Fibroblast of pulmonary artery (primary cell): ENCODE data around the gene LPAR1.

ENCODE experiments used
- DNase-seq: peaks from one replicate; pipeline ENCODE4 v3.0.0-alpha.2; 2010; ENCODE audit warnings: low read depth
- H3K4me3 ChIP-seq: replicated peaks from 2 replicates; pipeline ENCODE4 v1.5.1; 2011; ENCODE audit warnings: low read depth, mild to moderate bottlenecking, control low read depth, low read length, moderate library complexity
- TF ChIP-seq, protein P1 (sequence below): IDR thresholded peaks from 2 replicates; pipeline ENCODE4 v1.5.1; 2011; ENCODE audit warnings: mild to moderate bottlenecking, control low read depth, low read length, inconsistent platforms; ENCODE audit errors: missing control alignments

The LPAR1 gene

DNA sequence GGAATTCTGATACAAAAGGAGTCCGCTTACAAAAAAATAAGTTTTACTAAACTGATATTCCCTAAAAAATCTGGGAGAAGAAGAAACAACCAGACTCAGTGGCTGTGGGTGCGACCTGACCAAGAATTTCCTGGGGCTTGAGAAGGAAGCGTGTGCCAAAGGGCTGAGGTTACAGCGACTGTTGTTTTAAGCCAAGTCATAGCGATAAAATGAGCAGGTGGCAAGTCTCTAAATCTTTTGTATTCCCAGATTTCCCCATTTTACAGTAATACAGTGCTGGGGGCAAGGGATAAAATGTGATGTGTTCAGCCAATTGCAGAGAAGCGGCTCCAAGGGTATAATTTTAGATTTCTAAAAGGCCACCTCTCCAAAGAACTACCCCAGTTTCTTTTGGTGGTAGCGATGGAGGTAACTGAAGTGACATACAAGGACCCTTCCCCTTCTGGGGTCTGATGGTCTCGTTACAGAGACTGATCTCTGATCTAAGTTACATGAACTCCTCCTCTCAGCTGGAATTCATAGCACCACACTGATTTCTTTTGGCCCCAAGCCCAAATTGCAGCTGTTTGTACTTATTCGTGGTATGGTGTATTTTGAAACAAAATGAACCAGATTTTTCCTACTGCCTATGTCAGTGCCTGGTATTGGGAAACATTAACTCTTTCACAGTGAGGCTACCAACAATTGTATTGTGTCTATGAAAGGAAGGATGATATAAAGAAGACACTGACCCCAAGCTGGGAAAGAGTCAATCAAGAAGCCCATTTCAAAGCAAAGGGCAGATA, 41.6 kb downstream of the LPAR1 start:
- no peak overlapping the region for H3K4me3 ChIP-seq
- TF ChIP-seq, protein P1, sequence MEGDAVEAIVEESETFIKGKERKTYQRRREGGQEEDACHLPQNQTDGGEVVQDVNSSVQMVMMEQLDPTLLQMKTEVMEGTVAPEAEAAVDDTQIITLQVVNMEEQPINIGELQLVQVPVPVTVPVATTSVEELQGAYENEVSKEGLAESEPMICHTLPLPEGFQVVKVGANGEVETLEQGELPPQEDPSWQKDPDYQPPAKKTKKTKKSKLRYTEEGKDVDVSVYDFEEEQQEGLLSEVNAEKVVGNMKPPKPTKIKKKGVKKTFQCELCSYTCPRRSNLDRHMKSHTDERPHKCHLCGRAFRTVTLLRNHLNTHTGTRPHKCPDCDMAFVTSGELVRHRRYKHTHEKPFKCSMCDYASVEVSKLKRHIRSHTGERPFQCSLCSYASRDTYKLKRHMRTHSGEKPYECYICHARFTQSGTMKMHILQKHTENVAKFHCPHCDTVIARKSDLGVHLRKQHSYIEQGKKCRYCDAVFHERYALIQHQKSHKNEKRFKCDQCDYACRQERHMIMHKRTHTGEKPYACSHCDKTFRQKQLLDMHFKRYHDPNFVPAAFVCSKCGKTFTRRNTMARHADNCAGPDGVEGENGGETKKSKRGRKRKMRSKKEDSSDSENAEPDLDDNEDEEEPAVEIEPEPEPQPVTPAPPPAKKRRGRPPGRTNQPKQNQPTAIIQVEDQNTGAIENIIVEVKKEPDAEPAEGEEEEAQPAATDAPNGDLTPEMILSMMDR: no peak
- DNase-seq: peak; percentile 88

DNA sequence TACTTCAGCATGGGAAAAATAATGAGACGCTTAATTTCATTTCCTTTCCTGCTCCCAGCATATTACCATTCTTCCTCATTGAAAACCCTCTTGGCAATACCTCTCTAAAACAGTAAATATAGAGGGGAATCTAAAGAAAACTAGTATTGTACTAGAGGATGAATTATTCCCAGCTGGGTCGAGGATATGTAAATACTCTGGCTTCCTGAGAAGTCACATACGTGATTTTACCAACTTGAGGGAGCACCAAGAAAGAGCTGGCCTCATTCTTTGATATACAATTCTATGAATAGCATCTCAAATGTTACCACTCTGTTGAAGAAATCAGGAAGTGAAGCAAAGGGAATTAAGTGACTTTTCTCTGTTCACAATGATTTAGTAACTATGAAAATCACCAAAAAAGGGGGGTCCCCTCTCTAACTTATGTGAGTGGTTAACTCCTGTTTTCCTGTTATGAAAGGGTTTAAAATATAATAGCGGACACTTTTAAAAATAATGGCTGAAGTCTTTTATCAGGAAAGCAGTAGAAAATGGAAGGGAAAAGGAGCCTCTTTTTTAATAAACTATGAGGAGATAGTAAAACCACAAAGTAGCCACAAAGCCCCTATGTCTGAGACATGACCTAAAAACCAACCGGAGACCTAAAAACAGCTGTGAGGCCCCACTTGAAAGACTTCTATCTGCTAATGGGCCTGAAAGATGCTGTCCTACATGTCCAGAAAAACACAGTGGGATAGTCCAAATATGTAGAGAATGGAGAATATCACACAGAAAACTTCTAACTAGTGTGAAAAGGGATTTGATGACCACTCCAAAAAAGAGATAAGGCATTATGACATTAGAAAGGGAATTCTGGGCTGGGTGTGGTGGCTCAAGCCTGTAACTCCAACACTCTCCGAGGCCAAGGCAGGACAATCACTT, 42.6 kb downstream of the LPAR1 start:
- no peak for DNase-seq
- no peak overlapping the region for H3K4me3 ChIP-seq
- TF ChIP-seq, protein P1: no peak

DNA sequence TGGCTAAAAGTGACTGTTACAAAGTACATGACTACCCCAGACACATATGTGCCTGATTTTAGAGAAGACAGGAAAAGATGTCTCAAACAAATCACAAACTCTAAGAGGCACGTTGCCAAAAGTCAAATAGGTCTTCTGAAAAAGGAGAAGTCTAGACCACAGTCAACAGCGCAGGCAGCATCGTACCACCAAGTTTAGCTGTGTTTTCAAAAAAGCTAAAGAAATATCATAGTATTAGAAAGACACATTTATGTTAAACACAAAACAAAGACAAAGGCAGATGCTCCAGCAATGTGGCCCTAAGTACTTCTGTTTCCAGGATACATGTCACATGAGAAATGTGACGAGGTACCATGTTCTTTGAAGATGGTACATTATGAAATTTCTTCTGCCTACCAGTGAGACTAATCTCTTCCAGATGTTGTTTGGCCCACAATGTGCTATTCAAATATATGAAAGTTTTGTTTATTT, 43.5 kb downstream of the LPAR1 start:
- DNase-seq: no peak
- TF ChIP-seq, protein P1: no peak
- no peak overlapping the region for H3K4me3 ChIP-seq

DNA sequence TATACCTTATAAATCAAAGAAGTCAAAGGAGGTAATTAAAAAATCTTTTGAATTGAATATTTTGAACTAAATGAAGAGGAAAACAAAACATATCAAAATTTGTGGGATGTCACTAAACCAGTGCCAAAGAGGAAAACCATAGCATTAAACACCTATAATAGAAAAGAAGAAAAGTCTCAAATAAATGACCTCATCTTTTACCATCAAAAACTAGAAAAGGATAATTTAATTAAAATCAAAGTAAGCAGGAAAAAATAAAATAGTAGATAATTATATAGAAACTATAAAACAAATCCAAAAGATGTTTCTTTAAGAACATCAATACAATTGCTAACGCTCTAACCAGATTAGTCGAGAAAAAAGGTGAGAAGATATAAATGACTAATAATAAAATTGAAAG, 47.8 kb downstream of the LPAR1 start:
- DNase-seq: no peak
- TF ChIP-seq, protein P1: no peak
- H3K4me3 ChIP-seq: no peak overlapping the region

DNA sequence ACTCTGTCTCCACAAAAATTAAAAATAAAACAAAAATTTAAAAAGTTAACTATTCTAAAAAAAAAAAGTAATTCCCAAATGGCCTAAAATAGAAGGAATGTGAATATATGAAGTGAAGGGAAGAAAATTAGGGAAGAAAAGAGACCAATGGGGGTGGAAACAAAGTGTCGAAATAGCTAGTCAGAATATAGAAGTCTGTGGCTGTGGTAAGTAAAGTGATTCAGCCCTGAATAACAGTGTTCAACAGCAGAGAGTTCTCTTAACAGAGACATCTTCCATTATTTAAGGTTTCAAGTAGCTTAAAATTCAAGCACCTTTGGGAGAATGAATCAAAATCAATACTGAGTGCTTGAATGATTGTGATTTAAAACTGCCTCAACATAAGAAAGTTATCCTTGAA, 51.7 kb downstream of the LPAR1 start:
- TF ChIP-seq, protein P1: no peak
- no peak for DNase-seq
- H3K4me3 ChIP-seq: no peak overlapping the region

DNA sequence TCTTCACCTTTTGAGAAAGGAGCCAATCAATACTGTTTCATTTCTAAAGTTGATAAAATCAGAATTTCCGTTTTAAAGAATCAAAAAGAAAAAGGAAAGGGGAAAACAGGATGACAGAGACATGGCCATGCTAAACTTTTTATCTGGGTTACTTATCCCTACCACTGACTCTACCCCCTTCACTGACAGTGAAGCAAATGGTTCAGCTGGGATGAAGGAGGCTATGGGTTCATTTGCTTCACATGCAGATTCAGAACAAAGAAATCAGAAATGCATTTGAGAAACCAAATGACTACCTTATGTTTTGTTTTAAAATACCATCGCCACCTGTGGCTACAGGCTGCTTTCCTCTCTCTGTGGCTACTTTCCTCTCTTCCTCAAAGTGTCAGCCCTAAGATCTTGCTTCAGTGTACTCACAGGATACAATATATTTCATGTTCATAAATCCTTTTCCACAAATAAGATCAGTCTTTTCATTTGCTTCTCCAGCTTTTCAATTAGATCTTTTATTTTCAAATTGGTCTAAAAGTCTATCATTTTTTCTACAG, 53.3 kb downstream of the LPAR1 start:
- TF ChIP-seq, protein P1: no peak
- no peak overlapping the region for H3K4me3 ChIP-seq
- DNase-seq: no peak
